Stimulated activated CD4-positive, alpha-beta T cell treated with anti-CD3 and anti-CD28 coated beads, Interleukin-2, amount 100 ng/mL, for 24 hours (primary cell): ENCODE measurements around the gene P2RX3.
"Not testable (repeated sequence)": the region's sequence is repeated elsewhere in the genome, so short reads cannot be mapped to it uniquely, and the experiment has no call there.

ENCODE experiments used
- DNase-seq, 2 donors: peaks; one replicate each; pipeline ENCODE4 v3.0.0-alpha.2; 2020

P2RX3 gene

DNA sequence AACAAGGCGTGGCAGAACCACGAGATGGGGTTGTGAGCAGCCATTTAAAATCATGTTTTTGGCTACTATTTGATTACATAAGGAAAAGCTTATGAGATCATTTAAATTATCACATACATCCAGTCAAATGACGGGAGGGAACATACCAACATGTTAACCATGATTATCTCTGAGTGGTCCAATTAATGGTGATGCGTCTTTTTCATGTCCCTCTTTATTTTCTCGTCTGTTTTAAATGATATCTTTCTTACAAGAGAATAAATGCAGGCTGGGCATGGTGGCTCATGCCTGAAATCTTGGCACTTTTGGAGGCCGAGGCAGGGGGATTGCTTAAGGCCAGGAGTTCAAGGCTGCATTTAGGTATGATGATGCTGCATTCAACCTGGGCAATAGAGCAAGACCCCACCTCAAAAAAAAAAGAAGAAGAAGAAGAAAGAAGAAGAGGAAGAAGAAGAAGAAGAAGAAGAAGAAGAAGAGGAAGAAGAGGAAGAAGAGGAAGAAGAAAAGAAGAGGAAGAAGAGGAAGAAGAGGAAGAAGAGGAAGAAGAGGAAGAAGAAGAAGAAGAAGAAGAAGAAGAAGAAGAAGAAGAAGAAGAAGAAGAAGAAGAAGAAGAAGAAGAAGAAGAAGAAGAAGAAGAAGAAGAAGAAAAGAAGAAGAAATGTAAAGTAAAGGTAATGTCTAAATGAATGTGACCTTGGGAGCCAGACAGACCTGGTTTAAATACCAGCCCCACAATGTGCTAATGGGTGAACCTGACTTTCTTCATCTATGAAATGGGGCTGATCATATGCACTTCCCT is 65.0 kb downstream of the P2RX3 start:
- not testable (repeated sequence) for DNase-seq

DNA sequence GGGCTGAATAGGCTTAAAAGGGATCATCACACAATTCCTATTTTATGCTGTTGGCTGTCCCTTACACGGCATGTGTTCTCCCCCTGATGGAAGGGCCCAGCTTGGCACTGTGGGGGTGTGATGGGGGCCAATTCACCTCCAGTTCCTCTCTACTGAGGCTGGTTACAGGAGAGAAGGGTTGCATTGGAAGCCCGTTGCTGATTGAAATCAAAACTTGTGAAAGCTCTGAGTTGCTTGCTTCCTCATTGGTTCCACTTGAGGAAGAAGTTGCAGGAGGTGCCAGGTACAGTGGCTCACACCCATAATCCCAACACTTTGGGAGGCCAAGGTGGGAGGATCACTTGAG is 65.6 kb downstream of the P2RX3 start:
- no peak for DNase-seq

GRCh38 chr11:57405271-57405860 is 67.2 kb downstream of the P2RX3 start:
- DNase-seq, result no peak

- peak; percentile 51 to 54 for DNase-seq
Measured at GRCh38 chr11:57406337-57406904, 68.3 kb downstream of the P2RX3 start.

GRCh38 chr11:57407010-57407920 is 69.1 kb downstream of the P2RX3 start:
- no peak for DNase-seq

DNA sequence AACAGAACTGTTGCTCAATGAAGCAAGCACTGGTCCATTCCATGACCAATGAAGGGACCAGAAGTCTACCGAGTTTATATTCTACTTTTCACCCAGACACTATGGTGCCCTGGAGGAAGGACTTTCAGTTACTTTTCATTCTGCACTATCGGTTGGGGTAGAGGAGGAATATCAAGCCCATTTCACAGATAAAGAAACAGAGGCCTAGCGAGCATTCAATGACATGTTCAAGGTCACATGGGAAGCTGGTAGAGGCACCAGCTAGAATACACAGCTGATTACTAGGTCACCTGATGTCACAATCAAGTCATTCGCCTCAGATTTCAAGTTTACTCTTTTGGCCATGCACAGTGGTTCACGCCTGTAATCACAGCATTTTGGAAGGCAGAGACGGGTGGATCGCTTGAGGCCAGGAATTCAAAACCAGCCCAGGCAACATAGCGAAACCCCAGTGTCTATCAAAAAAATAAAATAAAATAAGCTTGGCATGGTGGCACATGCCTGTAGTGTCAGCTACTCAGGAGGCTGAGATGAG is 69.9 kb downstream of the P2RX3 start:
- no peak for DNase-seq

DNA sequence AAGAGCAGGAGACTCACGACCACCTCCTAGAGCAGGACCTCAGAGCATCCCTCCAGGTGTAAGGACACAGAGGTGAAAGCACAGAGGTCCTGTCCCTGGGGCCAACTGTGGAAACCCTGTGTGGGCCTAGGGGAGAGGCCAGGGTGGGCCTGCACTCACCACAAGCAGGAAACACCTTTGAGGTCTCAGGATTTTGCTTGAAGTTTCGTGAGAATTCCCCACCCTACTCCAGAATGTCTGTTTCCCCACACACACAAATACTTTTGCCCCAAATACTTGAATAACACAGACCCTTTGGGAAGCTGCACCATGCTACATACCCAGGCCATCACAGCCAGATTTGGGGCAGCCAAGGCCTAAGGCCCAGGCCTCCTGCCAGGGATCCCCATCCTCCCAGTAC is 70.6 kb downstream of the P2RX3 start:
- no peak for DNase-seq

- DNase-seq, result no peak
Measured at GRCh38 chr11:57409321-57410100, 71.4 kb downstream of the P2RX3 start.

- no peak for DNase-seq
Measured at GRCh38 chr11:57410287-57410686, 72.1 kb downstream of the P2RX3 start.

DNA sequence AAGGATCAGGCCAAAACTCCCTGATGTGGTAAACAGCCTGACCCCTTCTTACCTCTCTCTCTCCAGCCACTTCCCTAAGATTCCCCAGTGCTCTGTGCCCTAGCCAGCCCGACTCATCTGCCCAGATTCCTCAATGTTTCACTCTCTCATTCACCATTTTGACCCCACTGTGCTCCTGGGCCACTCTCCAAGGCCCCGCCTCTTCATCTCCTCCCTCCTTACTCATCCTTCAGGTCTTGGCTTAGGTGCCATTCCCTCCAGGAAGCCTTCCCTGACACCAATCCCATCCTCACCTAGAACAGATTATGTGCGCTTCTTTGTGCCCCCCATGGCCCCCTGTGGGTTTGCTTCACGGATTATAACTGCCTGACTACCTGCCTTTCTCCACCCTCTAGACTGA is 75.5 kb downstream of the P2RX3 start:
- DNase-seq, result no peak

DNA sequence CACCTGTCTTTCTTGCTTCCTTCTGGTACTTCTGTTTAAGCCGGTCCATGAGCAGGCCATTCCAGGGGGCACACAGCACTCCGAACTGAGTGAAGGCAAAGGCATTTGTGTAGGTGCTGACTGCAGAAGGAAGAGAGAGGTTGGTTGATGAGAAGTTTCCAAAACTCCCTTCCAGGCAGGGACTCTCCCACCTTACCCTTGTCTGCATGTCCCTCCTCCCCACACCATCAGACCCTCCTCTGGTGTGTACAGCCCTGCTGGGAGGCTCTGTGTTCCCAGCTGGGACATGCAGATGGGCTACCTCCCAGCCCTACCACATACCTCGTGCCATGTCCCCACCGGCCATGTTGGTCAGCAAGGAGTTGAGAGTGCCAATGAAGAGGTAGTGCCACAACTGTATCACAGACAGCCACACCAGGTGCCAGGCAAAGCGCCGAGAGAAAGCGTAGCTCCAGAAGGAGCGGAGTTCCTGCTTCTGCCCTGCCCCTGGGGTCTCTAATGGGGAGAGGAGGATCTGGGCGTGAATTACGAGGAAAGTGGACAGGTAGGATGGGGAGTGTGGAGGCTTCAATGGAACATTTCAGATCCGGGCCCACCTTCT is 76.6 kb downstream of the P2RX3 start:
- no peak for DNase-seq

GRCh38 chr11:57416436-57416835 is 78.3 kb downstream of the P2RX3 start:
- no peak for DNase-seq

DNA sequence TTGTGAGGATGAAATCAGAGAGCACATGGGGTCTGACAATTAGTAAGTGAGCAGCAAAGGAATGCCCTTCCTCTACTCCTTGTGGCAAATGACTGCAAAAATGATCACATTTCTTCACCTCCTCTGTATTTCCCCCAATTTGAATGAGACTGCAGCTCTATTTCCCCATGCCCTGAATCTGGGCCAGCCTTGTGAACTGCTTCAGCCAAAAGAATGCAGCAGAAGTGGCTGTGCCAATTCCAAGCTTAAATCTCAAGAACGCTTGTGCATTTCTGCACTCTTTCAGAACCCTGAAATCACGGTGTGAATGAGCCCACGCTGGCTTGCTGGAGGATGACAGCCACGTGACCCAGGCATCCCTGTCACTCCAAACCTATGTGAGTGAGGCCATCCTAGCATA is 78.9 kb downstream of the P2RX3 start:
- DNase-seq, result no peak

DNA sequence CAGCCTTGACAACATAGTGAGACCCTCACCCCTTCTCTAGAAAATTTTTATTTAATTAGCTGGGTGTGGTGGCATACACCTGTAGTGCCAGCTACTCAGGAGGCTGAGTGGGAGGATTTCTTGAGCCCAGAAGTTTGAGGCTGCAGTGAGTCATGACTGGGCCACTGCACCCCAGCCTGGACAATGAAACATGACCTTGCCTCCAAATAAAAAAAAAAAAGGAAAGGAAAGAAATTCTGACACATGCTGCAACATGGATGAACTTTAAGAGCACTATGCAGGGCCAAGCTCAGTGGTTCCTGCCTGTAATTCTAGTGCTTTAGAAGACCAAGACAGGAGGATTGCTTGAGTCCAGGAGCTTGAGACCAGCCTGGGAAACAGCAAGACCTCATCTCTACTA is 80.0 kb downstream of the P2RX3 start:
- DNase-seq, result no peak

GRCh38 chr11:57419146-57419545 is 81.0 kb downstream of the P2RX3 start:
- DNase-seq, result no peak

DNA sequence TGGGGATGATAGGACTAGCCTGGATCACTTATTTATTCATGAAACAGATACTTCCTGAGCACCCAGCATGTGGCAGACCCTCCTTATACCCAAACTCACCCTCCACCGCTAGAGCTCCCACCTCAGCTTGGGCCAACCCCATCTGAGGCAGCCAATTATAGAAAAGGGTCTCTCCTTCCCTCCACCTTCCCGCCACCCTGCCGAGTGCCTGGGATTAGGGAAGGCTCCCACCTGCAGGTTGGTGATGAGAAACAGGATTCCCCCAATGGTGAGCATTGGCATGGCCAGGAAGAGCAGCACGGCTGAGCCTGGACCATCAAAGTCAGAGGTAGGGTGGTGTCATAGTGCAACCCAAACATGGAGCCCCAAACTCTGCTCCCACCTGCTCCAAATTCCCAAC is 82.9 kb downstream of the P2RX3 start:
- DNase-seq, result no peak

DNA sequence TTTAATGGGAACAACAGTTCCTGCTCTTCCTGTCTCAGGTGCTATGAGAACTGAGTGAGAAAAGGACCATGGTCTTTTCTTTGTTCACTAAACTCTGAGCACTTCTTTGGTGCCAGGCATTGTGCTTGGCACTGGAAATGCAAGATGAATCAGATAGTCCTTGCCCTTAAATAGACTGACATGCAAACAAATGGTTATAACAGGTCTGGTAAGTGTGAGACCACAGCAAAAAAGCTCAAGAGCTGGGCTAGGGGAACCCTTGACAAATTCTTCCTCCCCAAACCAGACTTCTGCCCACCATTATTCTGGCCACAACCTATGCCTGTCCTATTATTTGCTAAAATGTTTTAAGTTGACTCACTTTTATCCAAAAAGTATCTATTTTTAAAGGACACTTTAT is 83.7 kb downstream of the P2RX3 start:
- DNase-seq, result no peak
